ENCODE measurements around the gene ESR2.
A peak's percentile ranks its signal among the peaks of the same experiment; 100 is the strongest.
"Not testable (repeated sequence)": the region's sequence is repeated elsewhere in the genome, so short reads cannot be mapped to it uniquely, and the experiment has no call there.

ESR2 gene

DNA sequence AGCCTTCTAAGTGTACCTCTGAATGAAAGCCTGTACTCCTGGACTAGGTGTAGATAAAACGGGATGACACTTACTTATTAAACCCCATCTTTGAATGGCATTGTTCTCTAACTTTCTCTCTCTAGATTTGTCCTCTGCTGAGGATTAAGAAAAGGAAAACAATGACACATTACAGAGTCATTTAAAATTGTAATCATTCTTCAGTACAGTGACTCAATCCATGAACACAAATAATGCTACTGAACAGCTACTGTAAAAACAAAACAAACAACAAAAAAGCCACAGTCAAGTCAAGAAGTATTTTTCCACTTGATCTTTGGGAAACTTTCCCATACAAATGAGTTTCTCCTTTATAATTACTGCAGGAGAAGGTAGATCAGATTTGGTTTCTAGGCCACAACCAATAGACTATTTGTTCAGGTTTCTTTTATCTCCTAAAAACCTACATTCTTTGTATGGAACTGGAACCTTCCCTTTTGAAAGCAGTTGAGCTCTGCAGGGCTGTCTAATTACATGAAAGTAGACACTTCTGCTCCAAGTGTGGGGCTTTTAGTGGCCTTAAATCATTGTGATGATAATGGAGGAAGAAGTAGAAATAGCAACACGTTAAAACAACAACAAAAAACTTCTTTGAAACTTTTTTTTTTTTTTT is 219.1 kb downstream of the ESR2 start:
- no peak for DNase-seq

DNA sequence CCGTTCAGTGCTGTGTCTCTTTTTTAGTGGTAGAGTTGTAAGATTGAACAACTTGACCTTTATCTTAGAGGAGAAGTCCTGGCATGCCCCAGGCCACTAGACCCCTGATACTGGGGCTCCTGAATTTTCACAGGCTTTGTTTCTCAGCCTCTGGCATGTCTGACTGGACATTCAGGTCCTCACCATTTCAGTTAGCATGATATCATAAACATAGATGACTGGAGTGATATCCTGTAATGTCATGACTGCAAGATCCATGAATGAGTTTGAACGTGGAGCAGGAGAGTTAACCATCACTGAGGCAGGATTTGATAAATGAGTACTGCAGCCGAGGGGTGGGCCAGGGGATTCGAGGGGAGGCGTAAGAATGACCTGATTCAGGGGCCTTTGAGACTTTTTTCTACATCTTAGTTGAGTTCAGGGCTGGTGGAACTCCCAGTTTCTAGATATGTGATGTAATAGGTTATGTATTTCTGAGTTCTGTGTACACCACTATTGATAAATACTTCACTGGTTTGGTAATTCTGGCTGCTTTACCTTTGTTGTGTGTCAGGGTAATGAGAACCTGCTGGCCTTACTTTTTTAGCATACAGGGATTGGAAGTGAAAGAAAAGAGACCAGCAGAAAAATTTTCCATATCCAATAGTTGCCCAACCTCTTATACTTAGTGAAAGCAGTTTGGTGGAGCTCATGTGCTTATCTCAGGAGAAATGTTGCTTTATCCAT is 224.4 kb downstream of the ESR2 start:
- DNase-seq: no peak

DNA sequence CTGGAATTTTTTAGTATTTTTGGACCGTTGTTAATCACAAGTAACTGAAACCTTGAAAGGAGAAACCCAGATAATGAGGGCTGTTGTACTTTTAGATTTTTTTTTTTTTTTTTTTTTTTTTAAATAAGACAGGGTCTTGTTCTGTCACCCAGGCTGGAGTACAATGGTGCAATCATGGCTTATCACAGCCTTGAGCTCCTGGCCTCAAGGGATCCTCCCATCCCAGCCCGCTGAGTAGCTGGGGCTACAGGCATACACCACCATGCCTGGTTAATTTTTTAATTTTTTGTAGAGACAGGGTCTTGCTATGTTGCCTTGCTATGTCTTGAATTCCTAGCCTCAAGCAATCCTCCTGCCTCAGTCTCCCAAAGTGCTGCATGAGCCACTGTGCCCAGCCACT is 229.7 kb downstream of the ESR2 start:
- no peak for DNase-seq

DNA sequence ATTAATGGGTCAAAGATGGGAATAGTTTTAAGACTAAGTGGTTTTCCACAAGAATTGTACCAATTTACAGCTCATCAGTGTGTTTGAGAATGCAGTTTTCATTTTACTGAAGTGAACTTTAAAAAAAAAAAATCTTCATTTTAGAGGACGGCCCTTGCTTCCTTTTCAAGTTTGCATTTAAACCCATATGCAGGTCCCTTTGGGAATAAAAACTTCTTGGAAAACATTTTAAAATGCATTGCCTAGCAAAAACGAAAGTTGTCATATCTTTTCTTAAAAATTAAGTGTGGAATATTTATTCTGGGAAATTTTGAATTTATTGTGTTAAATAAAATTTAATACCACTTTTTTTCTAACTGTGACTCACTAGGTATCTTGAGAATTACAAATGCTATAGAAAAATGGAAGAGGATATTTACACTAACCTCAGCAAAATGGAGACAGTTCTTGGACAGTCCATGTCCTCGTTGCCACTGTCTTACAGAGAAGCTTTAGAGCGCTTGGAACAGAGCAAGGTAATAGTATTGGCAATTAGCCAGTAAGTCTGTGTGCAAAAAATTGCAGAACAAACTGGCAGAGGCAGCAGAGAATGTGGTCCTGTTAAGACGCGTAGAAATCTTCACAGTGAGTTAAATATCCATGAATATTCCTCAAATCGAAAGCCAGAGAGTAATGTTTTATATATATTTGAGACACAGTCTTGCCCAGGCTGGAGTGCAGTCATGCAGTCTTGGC is 231.6 kb downstream of the ESR2 start:
- no peak for DNase-seq

- DNase-seq: no peak
Measured at GRCh38 chr14:64061706-64062105, 232.5 kb downstream of the ESR2 start.

DNA sequence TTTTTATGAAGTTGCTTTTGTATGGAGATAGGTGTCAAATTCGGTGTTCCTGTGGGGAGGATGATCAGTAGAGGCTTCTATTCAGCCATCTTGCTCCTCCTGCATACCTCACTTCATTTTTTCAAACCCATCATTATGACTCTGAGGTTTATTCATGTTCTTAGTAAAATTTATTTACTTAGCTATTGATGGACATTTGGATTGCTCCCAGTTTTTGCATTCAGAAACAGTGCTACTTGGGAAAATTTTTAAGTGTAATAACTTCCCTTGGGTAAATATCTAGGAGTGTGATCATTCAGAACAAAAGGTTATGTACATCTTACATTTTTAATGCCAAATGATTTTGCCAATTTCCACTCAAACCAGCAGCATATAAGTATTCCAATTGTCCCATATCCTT is 233.1 kb downstream of the ESR2 start:
- no peak for DNase-seq

- DNase-seq: no peak
Measured at GRCh38 chr14:64060648-64061096, 233.5 kb downstream of the ESR2 start.

- no peak for DNase-seq
Measured at GRCh38 chr14:64060199-64060545, 234.0 kb downstream of the ESR2 start.

DNA sequence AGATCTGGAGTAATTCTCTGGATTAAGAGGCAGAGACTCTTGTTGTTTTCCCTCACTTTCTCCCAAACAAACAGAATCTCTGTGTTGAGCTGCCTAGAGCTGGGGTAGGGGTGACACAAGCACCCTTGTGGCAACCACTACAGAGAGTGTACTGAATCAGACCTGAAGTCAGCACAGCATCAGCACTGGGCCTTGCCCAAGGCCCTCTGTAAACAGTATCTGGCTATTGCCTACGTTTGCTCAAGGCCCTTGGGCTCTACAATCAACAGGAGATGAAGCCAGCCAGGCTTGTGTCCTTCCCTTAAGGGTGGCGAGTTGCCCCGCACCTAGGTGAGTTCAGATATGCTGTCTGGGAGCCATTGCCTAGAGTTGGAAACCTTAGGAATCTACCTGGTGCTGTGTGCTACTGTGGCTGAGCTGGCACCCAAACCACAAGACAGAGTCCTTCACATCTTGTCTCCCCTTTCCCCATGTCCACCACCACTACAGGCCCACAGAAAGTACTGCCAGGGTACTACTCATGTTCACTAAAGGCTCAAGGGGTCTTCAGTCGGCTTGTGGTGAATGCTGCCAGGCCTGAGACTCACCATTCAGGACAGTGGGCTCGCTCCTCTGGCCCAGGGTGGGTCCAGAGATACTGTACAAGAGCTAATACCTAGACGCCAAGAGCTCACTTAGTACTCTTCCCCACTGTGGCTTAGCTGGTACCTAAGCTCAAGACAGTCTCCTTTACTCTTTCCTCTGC is 234.5 kb downstream of the ESR2 start:
- DNase-seq: no peak

DNA sequence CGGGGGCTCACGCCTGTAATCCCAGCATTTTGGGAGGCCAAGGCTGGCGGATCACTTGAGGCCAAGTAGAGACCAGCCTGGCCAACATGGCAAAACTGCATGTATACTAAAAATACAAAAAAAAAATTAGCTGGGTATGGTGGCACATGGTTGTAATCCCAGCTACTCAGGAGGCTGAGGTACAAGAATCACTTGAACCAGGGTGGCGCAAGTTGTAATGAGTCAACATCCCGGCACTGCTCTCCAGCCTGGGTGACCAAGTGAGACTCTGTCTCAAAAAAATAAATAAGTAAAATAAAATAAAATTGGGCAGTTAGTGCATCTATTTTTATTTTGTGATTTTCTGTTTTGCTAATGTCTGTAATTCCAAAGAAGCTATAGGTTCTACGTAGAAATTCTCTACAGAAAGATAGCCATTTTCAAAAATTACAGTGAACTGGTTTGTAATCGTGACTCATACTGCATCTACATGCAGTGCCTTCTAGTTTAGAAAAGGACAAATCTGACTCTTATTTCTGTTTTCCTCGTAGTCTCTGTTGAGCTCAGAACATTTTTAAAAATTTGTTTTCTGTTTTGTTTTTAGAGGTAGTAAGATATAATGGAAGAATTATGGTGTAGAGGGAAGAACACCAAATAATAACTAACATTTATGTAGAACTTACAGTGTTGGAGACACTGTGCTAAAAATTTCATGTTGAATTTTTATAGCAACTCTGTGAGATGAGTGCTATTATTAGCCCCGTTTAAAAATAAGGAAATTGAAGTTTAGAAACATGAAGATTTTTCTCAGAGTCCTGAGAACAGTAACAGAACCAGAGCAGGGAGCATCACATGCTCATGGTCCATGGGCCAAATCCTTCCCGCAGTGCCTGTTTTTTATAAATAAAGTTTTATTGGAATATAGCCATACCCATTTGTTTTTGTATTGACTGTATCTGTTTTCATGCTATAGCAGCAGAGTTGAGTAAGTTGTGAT is 240.2 kb downstream of the ESR2 start:
- DNase-seq: peak; percentile 4

DNA sequence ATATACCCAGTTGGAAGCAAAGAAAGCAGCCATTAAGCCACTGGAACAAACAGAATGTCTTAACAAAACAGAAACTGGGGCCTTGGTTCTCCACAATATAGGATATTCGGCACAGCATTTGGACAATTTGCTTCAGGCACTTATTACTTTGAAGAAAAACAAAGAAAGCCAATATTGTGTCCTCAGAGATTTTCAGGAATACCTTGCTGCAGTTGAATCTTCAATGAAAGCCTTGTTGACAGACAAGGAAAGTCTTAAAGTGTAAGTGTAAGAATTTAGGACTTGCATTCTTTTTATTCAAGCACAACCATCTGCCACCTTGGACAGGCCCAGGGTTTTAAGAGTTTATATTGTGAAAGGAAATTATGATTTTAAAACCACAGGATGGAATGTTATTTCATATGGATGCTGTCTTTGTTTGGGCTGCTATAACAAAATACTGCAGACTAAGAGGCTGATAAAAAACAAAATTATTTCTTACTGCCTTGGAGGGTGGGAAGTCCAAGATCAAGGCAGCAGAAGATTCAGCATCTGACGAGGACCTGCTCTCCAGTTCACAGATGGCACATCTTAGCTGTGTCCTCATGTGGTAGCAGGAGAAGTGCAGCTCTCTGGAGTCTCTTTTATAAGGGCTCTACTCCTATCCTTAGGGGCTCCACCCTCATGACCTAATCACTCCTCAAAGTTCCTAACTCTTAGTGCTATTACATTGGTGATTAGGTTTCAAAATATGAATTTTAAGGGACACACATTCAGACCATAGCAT is 244.4 kb downstream of the ESR2 start:
- DNase-seq: no peak

DNA sequence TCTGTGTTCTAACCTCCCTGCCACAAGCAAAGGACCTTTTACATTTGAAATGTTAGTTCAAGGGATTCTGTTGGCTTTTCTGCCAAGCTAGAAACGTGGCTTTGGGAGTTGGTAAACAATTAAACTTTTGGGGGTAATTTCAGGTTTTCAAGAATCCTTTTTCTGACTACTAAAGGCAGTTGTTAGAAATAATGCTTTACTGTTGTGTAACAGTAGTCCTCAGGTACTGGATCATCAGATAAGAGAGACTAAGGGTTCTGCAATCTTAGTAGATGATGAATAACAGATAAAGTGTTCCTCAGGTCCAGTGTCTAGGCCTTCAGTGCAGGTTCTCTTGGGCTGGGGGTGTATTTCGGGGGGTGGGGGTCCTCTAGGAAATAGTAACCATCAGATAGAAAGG is 249.1 kb downstream of the ESR2 start:
- no peak for DNase-seq

GRCh38 chr14:64043296-64043695 is 250.9 kb downstream of the ESR2 start:
- not testable (repeated sequence) for DNase-seq

DNA sequence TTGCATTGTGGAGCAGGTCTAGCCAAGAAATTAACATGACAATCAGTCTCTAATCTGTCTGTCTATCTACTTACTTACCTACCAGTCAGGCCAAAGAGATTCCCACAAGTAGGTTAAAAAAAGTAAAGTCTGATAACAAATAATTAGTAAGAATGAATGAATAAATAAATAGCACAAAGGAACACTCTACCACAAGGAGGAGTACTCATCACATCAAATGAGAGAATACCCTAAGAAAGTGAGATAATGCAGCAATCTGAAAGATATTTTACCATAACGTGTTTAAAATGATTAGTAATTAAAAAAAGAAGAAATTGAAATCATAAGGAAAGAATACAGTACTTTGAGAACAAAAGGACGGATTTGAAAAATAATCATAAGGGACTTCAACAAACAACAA is 254.1 kb downstream of the ESR2 start:
- DNase-seq: no peak

DNA sequence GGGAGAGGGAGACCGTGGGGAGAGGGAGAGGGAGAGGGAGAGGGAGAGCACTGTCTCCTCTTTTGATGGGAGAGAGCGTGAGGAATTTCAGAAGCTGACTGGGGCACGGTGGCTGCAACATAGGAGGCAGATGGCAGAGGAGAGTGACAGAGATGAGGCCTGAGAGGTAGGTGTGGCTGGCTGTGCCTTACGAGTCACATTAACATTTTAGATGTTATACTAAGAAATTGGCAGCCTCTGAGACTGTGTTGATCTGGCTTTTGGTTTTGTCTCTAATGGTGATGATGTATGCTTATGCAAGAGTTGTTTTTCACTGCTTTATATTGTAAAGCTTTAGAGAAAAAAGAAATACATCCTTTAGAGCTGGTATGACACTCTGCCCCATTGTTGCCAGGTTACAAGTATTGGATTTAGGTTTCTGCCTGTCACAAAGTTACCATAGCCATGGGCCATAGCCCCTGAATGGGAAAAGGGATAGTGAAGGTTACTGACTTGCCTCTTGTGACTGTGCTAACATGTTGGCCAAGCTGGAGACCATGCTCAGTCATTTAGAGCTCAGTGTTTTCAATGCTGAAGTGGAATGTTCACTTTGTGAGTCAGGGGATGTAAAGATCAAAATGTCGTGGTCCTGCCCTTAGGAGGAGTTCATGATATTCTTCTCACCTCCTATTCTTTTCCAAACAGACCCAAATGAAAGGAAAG is 255.2 kb downstream of the ESR2 start:
- no peak for DNase-seq

GRCh38 chr14:64037869-64038745 is 256.1 kb downstream of the ESR2 start:
- DNase-seq: not testable (repeated sequence)

DNA sequence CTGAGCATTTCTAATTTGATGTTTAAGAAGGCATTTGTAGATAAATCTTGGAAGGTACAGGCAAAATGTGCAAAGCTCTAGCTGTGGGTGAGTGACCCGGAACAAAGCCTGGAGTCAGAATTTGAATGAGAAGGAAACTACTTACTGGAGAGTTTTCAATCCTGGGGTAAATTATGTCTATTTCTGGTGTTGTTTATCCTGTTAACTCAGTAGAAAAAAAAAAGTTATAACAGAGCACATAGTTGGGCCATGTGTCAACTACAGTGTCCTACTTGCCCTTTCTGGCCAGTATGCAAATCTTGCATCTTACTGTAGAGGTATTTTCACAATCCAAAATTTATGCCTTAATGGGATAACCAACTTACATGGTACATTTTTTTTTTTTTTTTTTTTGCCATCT is 259.0 kb downstream of the ESR2 start:
- no peak for DNase-seq

Measured in NK-92 treated with Interleukin-12 subunit alpha and Interleukin-12 subunit beta, amount 100 ng/mL, for 24 hours (cell line).